ENCODE data around the gene SF3B5. TPM values are rescaled to one million over a fixed set of nuclear protein-coding genes. Genes with fewer than 3 reads are reported as not detected.

The SF3B5 gene
- total RNA-seq, 1 donor from 2014 or later = 164 TPM

- Mint-ChIP-seq H3K4me3 (no peak overlapping the region), H3K4me1 (no peaks in the 10 kb centered on the region), H3K27ac (ENCODE audit: unreplicated experiment) (no peak overlapping the region), H3K27me3 (ENCODE audit: low read depth) (peaks cover 8% of the 10 kb centered on the region), H3K36me3 (ENCODE audit: low read depth) (no peaks in the 10 kb centered on the region), H3K9me3 (peaks cover 8% of the 10 kb centered on the region)
- no peak for DNase-seq (ENCODE audit: low read depth, low spot score)
- TF ChIP-seq CTCF (conservative IDR thresholded peaks at IDR 0.05) = no peak
Observed at GRCh38 chr6:144123421-144123820, 28.0 kb upstream of the SF3B5 start.

GRCh38 chr6:144122861-144123260 is 27.5 kb upstream of the SF3B5 start:
- Mint-ChIP-seq H3K27ac (ENCODE audit: unreplicated experiment) (no peak overlapping the region), H3K36me3 (ENCODE audit: low read depth) (no peaks in the 10 kb centered on the region), H3K4me1 (no peaks in the 10 kb centered on the region), H3K4me3 (no peak overlapping the region), H3K9me3 (peaks cover 8% of the 10 kb centered on the region), H3K27me3 (ENCODE audit: low read depth) (peaks cover 8% of the 10 kb centered on the region)
- no peak for TF ChIP-seq CTCF (conservative IDR thresholded peaks at IDR 0.05)
- no peak for DNase-seq (ENCODE audit: low read depth, low spot score)

GRCh38 chr6:144119376-144119775 is 24.0 kb upstream of the SF3B5 start:
- no peaks in the 10 kb centered on the region for H3K36me3 Mint-ChIP-seq (ENCODE audit: low read depth)
- peaks cover 11% of the 10 kb centered on the region for H3K9me3 Mint-ChIP-seq
- DNase-seq (ENCODE audit: low read depth, low spot score) = no peak
- H3K4me1 Mint-ChIP-seq = no peaks in the 10 kb centered on the region
- no peak overlapping the region for H3K4me3 Mint-ChIP-seq
- no peak for TF ChIP-seq CTCF (conservative IDR thresholded peaks at IDR 0.05)
- no peak overlapping the region for H3K27ac Mint-ChIP-seq (ENCODE audit: unreplicated experiment)
- H3K27me3 Mint-ChIP-seq (ENCODE audit: low read depth) = peaks cover 5% of the 10 kb centered on the region

GRCh38 chr6:144115219-144115618 is 19.8 kb upstream of the SF3B5 start:
- H3K4me1 Mint-ChIP-seq = no peaks in the 10 kb centered on the region
- no peak overlapping the region for H3K27ac Mint-ChIP-seq (ENCODE audit: unreplicated experiment)
- H3K36me3 Mint-ChIP-seq (ENCODE audit: low read depth) = no peaks in the 10 kb centered on the region
- DNase-seq (ENCODE audit: low read depth, low spot score) = no peak
- no peak overlapping the region for H3K4me3 Mint-ChIP-seq
- peaks cover 3% of the 10 kb centered on the region for H3K9me3 Mint-ChIP-seq
- no peak for TF ChIP-seq CTCF (conservative IDR thresholded peaks at IDR 0.05)
- peaks cover 5% of the 10 kb centered on the region for H3K27me3 Mint-ChIP-seq (ENCODE audit: low read depth)

DNA sequence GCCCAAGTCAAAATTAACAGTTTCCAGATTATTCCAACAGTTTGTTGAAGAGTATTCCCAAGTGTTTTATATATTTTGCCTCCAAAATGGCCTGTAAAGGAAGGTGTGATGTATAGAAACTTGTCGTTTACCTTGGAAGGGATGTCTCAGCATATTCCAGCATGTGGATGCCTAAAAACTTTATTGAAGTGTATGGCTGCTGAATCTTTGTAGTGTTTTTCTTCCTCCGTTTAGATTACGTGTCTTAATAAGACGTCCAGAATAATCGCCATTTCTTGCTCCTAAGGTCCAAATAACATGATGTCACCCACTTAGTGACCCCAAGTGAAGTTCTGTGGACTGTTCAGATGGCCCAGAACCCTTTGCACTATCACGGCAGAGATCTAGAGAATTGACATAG is 18.0 kb upstream of the SF3B5 start:
- Mint-ChIP-seq H3K4me1 (no peaks in the 10 kb centered on the region), H3K27ac (ENCODE audit: unreplicated experiment) (no peak overlapping the region), H3K27me3 (ENCODE audit: low read depth) (peaks cover 6% of the 10 kb centered on the region), H3K36me3 (ENCODE audit: low read depth) (no peaks in the 10 kb centered on the region), H3K4me3 (no peak overlapping the region), H3K9me3 (peaks cover 3% of the 10 kb centered on the region)
- TF ChIP-seq CTCF (conservative IDR thresholded peaks at IDR 0.05) = no peak
- no peak for DNase-seq (ENCODE audit: low read depth, low spot score)

GRCh38 chr6:144110210-144110609 is 14.8 kb upstream of the SF3B5 start:
- no peak for TF ChIP-seq CTCF (conservative IDR thresholded peaks at IDR 0.05)
- no peak overlapping the region for H3K27ac Mint-ChIP-seq (ENCODE audit: unreplicated experiment)
- no peak overlapping the region for H3K4me3 Mint-ChIP-seq
- H3K4me1 Mint-ChIP-seq = no peaks in the 10 kb centered on the region
- H3K27me3 Mint-ChIP-seq (ENCODE audit: low read depth) = peaks cover 6% of the 10 kb centered on the region
- DNase-seq (ENCODE audit: low read depth, low spot score) = no peak
- H3K9me3 Mint-ChIP-seq = peaks cover 1% of the 10 kb centered on the region
- no peaks in the 10 kb centered on the region for H3K36me3 Mint-ChIP-seq (ENCODE audit: low read depth)

All from neural crest cell (in vitro differentiated cells).